IMR-90 (cell line): ENCODE measurements around the gene USP12. TPM values are rescaled to one million over a fixed set of nuclear protein-coding genes. Genes with fewer than 3 reads are reported as not detected.

Experiments used
- ATAC-seq: fragments of 200-7000 bp; cut with Tn5 transposase; 2 replicates; pipeline ENCODE4 v1.9.1; 2020; ENCODE audit warnings: low read depth, mild to moderate bottlenecking, moderate library complexity
- BruUV-seq: library from RNA; stranded (reverse); fragments of 400-500 nt; replicated peaks from 2 replicates; lab custom pipeline; 2021; lab: Mats Ljungman, UMichigan
- CTCF ChIA-PET: fragments of 300-600 bp; formaldehyde crosslinking; extraction: SDS; loops from one replicate; lab custom pipeline; 2021; ENCODE audit warnings: antibody characterized with exemption; lab: Yijun Ruan, JAX
- POLR2A ChIA-PET: fragments of 300-600 bp; sonication (Branson Sonifier 250); formaldehyde crosslinking; loops from one replicate; lab custom pipeline; 2022; ENCODE audit warnings: antibody characterized with exemption; ENCODE audit not compliant: unreplicated experiment; lab: Charles Lee
- DNase-seq: peaks from one replicate; pipeline ENCODE4 v3.0.0; 2013
- H2AFZ ChIP-seq: replicated peaks from 2 replicates; pipeline ENCODE3; 2013; ENCODE audit warnings: low read length, mild to moderate bottlenecking; ENCODE audit not compliant: poor library complexity
- H2AK5ac ChIP-seq: 2 replicates; pipeline ENCODE4 v1.6.1; 2013; ENCODE audit warnings: low read depth, low read length, inconsistent platforms
- H2AK9ac ChIP-seq: replicated peaks from 2 replicates; pipeline ENCODE3; 2013; ENCODE audit warnings: mild to moderate bottlenecking, low read depth, low read length, moderate library complexity; ENCODE audit not compliant: poor library complexity
- H2BK120ac ChIP-seq: 2 replicates; pipeline ENCODE4 v1.6.1; 2013; ENCODE audit warnings: low read depth, low read length, inconsistent platforms
- H2BK15ac ChIP-seq: 3 replicates; pipeline ENCODE4 v1.6.1; 2013; ENCODE audit warnings: low read depth, low read length, inconsistent platforms
- H2BK20ac ChIP-seq: 2 replicates; pipeline ENCODE4 v1.6.1; 2013; ENCODE audit warnings: low read depth, mild to moderate bottlenecking, inconsistent platforms, low read length, moderate library complexity
- H2BK5ac ChIP-seq: 2 replicates; pipeline ENCODE4 v1.6.1; 2013; ENCODE audit warnings: mild to moderate bottlenecking, low read depth, low read length, inconsistent platforms; ENCODE audit not compliant: poor library complexity, severe bottlenecking
- H3K14ac ChIP-seq: replicated peaks from 2 replicates; pipeline ENCODE4 v1.6.1; 2013; ENCODE audit warnings: low read depth, low read length, inconsistent platforms
- H3K18ac ChIP-seq: 2 replicates; pipeline ENCODE4 v1.6.1; 2013; ENCODE audit warnings: low read depth, low read length, control low read depth
- H3K23ac ChIP-seq: 2 replicates; pipeline ENCODE4 v1.6.1; 2013; ENCODE audit warnings: low read depth, low read length, inconsistent platforms
- H3K27ac ChIP-seq: 2 replicates; pipeline ENCODE4 v1.5.1; 2013; ENCODE audit warnings: mild to moderate bottlenecking, control low read depth, low read length; ENCODE audit not compliant: insufficient read depth
- H3K27me3 ChIP-seq: 2 replicates; pipeline ENCODE4 v1.6.1; 2013; ENCODE audit warnings: low read length; ENCODE audit not compliant: control insufficient read depth, insufficient read depth
- H3K36me3 ChIP-seq: 2 replicates; pipeline ENCODE4 v1.6.1; 2013; ENCODE audit warnings: low read length, mixed read lengths; ENCODE audit not compliant: control insufficient read depth, insufficient read depth
- H3K4ac ChIP-seq: 2 replicates; pipeline ENCODE4 v1.6.1; 2013; ENCODE audit warnings: low read depth, low read length, inconsistent platforms
- H3K4me1 ChIP-seq: 2 replicates; pipeline ENCODE4 v1.6.1; 2013; ENCODE audit warnings: low read length, mixed read lengths; ENCODE audit not compliant: control insufficient read depth, insufficient read depth
- H3K4me2 ChIP-seq: 2 replicates; pipeline ENCODE4 v1.6.1; 2013; ENCODE audit warnings: low read depth, mild to moderate bottlenecking, control low read depth, low read length, moderate library complexity
- H3K4me3 ChIP-seq: 2 replicates; pipeline ENCODE4 v1.5.1; 2013; ENCODE audit warnings: low read depth, mild to moderate bottlenecking, control low read depth, low read length, moderate library complexity; ENCODE audit not compliant: insufficient read depth
- H3K56ac ChIP-seq: 2 replicates; pipeline ENCODE4 v1.6.1; 2013; ENCODE audit warnings: low read length, inconsistent platforms; ENCODE audit not compliant: insufficient read depth; ENCODE audit errors: extremely low read depth
- H3K79me1 ChIP-seq, 2 experiments: 2 replicates each; pipeline ENCODE4 v1.6.1; 2013; ENCODE audit warnings: low read length in 2 of 2, inconsistent platforms in 1 of 2, low read depth in 1 of 2
- H3K9ac ChIP-seq: 2 replicates; pipeline ENCODE4 v1.6.1; 2013; ENCODE audit warnings: low read depth, low read length, control low read depth
- H3K9me1 ChIP-seq: 2 replicates; pipeline ENCODE4 v1.6.1; 2013; ENCODE audit warnings: low read length, inconsistent platforms; ENCODE audit not compliant: insufficient read depth
- H3K9me3 ChIP-seq: 2 replicates; pipeline ENCODE4 v1.6.1; 2013; ENCODE audit warnings: low read length; ENCODE audit not compliant: control insufficient read depth, insufficient read depth
- H4K20me1 ChIP-seq: 2 replicates; pipeline ENCODE4 v1.6.1; 2013; ENCODE audit warnings: low read length, inconsistent platforms; ENCODE audit not compliant: insufficient read depth
- H4K5ac ChIP-seq: 2 replicates; pipeline ENCODE4 v1.6.1; 2013; ENCODE audit warnings: mild to moderate bottlenecking, low read depth, low read length, control low read depth
- H4K8ac ChIP-seq, 2 experiments: 2 replicates each; pipeline ENCODE4 v1.6.1; 2013; ENCODE audit warnings: low read depth in 2 of 2, low read length in 2 of 2, control low read depth in 1 of 2, inconsistent platforms in 1 of 2
- H4K91ac ChIP-seq: 2 replicates; pipeline ENCODE4 v1.6.1; 2013; ENCODE audit warnings: low read depth, low read length, inconsistent platforms; ENCODE audit not compliant: insufficient read depth
- CEBPB ChIP-seq: IDR thresholded peaks from 2 replicates; pipeline ENCODE4 v1.6.1; 2012; ENCODE audit warnings: low read depth, low read length, improper control_type of control experiment
- FOS ChIP-seq: fragments of 150-350 bp; IDR thresholded peaks from 2 replicates; pipeline ENCODE4 v1.6.1; 2016; ENCODE audit warnings: low read depth, low read length
- MAFK ChIP-seq: IDR thresholded peaks from 2 replicates; pipeline ENCODE4 v1.6.1; 2012; ENCODE audit warnings: low read depth, low read length, improper control_type of control experiment
- MAZ ChIP-seq: IDR thresholded peaks from 2 replicates; pipeline ENCODE4 v1.6.1; 2012; ENCODE audit warnings: low read depth, mild to moderate bottlenecking, low read length, improper control_type of control experiment, moderate library complexity, borderline replicate concordance
- NFE2L2 ChIP-seq: fragments of 150-350 bp; IDR thresholded peaks from 2 replicates; pipeline ENCODE4 v1.6.1; 2016; ENCODE audit warnings: low read depth, mild to moderate bottlenecking, low read length
- RAD21 ChIP-seq: IDR thresholded peaks from 2 replicates; pipeline ENCODE4 v1.6.1; 2012; ENCODE audit warnings: low read length, improper control_type of control experiment
- RFX5 ChIP-seq: IDR thresholded peaks from 2 replicates; pipeline ENCODE4 v1.8.0; 2012; ENCODE audit warnings: low read depth, mild to moderate bottlenecking, low read length, moderate library complexity
- SMC3 ChIP-seq: fragments of 150-350 bp; IDR thresholded peaks from 2 replicates; pipeline ENCODE4 v1.6.1; 2016; ENCODE audit warnings: low read depth, mild to moderate bottlenecking, antibody characterized with exemption, low read length, moderate library complexity
- dilution Hi-C: fragments of 300-500 bp; cut with HindIII; formaldehyde crosslinking; loops from one replicate; pipeline ENCODE4 v1.14.3; 2018; ENCODE audit warnings: low sequenced_read_pairs; ENCODE audit not compliant: unreplicated experiment
- in situ Hi-C: fragments of 300-500 bp; cut with MboI; formaldehyde crosslinking; loops from 3 replicates; pipeline ENCODE4 v1.14.3; 2019; ENCODE audit warnings: low sequenced_read_pairs, inconsistent platforms, mixed read lengths
- intact Hi-C: fragments of 100-400 bp; cut with micrococcal nuclease; formaldehyde crosslinking; loops from 2 replicates; pipeline ENCODE4 v1.10.0; 2022
- polyA plus RNA-seq, 3 experiments: library from polyadenylated mRNA; depleted of rRNA; stranded (reverse); fragments of >200 nt; gene quantifications; 2 replicates each; pipeline ENCODE4 v1.2.3, GENCODE V29; 2012; ENCODE audit warnings: low replicate concordance in 1 of 3
- total RNA-seq: library from RNA; depleted of rRNA; stranded (reverse); fragments of >200 nt; gene quantifications from 2 replicates; pipeline ENCODE4 v1.2.3, GENCODE V29; 2012

Gene USP12
- total and polyA plus RNA-seq, 2 of the 4 experiments (the other 2 are of a cell fraction) = 11.8 to 16.5 TPM

GRCh38 chr13:27189192-27189591 is 17.6 kb upstream of the USP12 start:
- Histone ChIP-seq H3K27me3 (no peaks in the 10 kb centered on the region), H2BK120ac (no peak overlapping the region), H2BK15ac (peak overlapping the region; percentile 31; the same call in 1 of the 3 replicates), H2BK20ac (no peak overlapping the region), H3K9ac (no peak overlapping the region), H3K4me2 (no peak overlapping the region), H2AK5ac (no peak overlapping the region), H2AFZ (no peak overlapping the region), H2AK9ac (no peak overlapping the region), H4K91ac (no peak overlapping the region), H4K5ac (no peak overlapping the region), H3K4me3 (no peak overlapping the region), H4K8ac (no peak overlapping the region), H3K27ac (no peak overlapping the region), H3K14ac (no peak overlapping the region), H3K4ac (no peak overlapping the region), H3K79me1 (no peaks in the 10 kb centered on the region), H3K9me1 (peaks cover 1% of the 10 kb centered on the region; the same call in 1 of the 2 replicates), H3K23ac (no peak overlapping the region), H3K9me3 (no peaks in the 10 kb centered on the region), H2BK5ac (no peak overlapping the region), H3K4me1 (peaks cover 2% of the 10 kb centered on the region; the same call in 1 of the 2 replicates), H3K56ac (no peak overlapping the region), H4K20me1 (no peaks in the 10 kb centered on the region), H3K36me3 (no peaks in the 10 kb centered on the region), H3K18ac (no peak overlapping the region; the same call in 1 of the 2 replicates)
- in situ Hi-C loops (loop anchor here (10.0 kb wide), 1 partner anchor 166 kb away; no protein-coding TSS in a partner anchor), dilution Hi-C loops (no loop called here), intact Hi-C loops (no loop called here)
- TF ChIP-seq RFX5 (no peak), MAFK (no peak), SMC3 (no peak), FOS (no peak), RAD21 (no peak), MAZ (no peak), NFE2L2 (no peak), CEBPB (no peak)
- no peak for ATAC-seq
- no peak for DNase-seq
- POLR2A ChIA-PET = no interaction called here
- BruUV-seq = no TSS peak
- CTCF ChIA-PET = no interaction called here
